Activated T-helper 2 cell treated with anti-CD3 and anti-CD28 coated beads, Interferon-gamma antibody, Interleukin-2, Interleukin-4, amounts not matched to agents 10 μg/mL and 5 μg/mL and 100 μg/mL, durations not matched to agents 14 hours and 24 hours and 36 hours (primary cell): ENCODE measurements around the gene PRKAR2A. TPM values are rescaled to one million over a fixed set of nuclear protein-coding genes. Genes with fewer than 3 reads are reported as not detected.
"Not testable (repeated sequence)": the region's sequence is repeated elsewhere in the genome, so short reads cannot be mapped to it uniquely, and the experiment has no call there.

Experiments
- DNase-seq: peaks from one replicate; pipeline ENCODE4 v3.0.0; 2021; ENCODE audit warnings: low spot score
- H3K27ac Mint-ChIP-seq: one replicate; pipeline ENCODE4 v1.8.0; 2021; ENCODE audit warnings: mixed read lengths
- H3K27me3 Mint-ChIP-seq: one replicate; pipeline ENCODE4 v1.8.0; 2021; ENCODE audit warnings: low read depth, mixed read lengths
- H3K36me3 Mint-ChIP-seq: one replicate; pipeline ENCODE4 v1.8.0; 2021; ENCODE audit warnings: low read depth, mixed read lengths
- H3K4me1 Mint-ChIP-seq: one replicate; pipeline ENCODE4 v1.8.0; 2021; ENCODE audit warnings: low read depth, mixed read lengths
- H3K4me3 Mint-ChIP-seq: one replicate; pipeline ENCODE4 v1.8.0; 2021; ENCODE audit warnings: low read depth, mild to moderate bottlenecking, moderate library complexity, mixed read lengths
- H3K9me3 Mint-ChIP-seq: one replicate; pipeline ENCODE4 v1.8.0; 2021; ENCODE audit warnings: mixed read lengths
- intact Hi-C: fragments of 100-400 bp; cut with micrococcal nuclease; formaldehyde crosslinking; loops from one replicate; pipeline ENCODE4 v1.15.1; 2023
- total RNA-seq: library from RNA; stranded (reverse); gene quantifications from 2 replicates; pipeline ENCODE4 v1.2.3, GENCODE V29; 2022

Gene PRKAR2A
- total RNA-seq, 1 donor from 2014 or later, result 32.4 TPM

- H3K4me1 Mint-ChIP-seq, DNase-seq, H3K27me3 Mint-ChIP-seq, H3K27ac Mint-ChIP-seq, H3K36me3 Mint-ChIP-seq, intact Hi-C loops, H3K4me3 Mint-ChIP-seq, H3K9me3 Mint-ChIP-seq: not testable (repeated sequence)
Measured at GRCh38 chr3:48733752-48734518, 113.7 kb downstream of the PRKAR2A start.

- intact Hi-C loops, result no loop called here
- DNase-seq, result no peak
- no peak overlapping the region for H3K27ac Mint-ChIP-seq
- H3K4me3 Mint-ChIP-seq, result no peak overlapping the region
- H3K36me3 Mint-ChIP-seq, result no peaks in the 10 kb centered on the region
- H3K9me3 Mint-ChIP-seq, result no peaks in the 10 kb centered on the region
- H3K4me1 Mint-ChIP-seq, result no peaks in the 10 kb centered on the region
- H3K27me3 Mint-ChIP-seq, result peaks cover 11% of the 10 kb centered on the region
Measured at GRCh38 chr3:48727511-48727910, 120.2 kb downstream of the PRKAR2A start.

GRCh38 chr3:48725185-48725855, 122.4 kb downstream of the PRKAR2A start:
- intact Hi-C loops, H3K4me3 Mint-ChIP-seq, H3K4me1 Mint-ChIP-seq, H3K9me3 Mint-ChIP-seq, H3K27ac Mint-ChIP-seq, DNase-seq, H3K36me3 Mint-ChIP-seq: not testable (repeated sequence)
- H3K27me3 Mint-ChIP-seq, result peaks cover 16% of the 10 kb centered on the region

GRCh38 chr3:48723725-48724124, 123.9 kb downstream of the PRKAR2A start:
- Mint-ChIP-seq H3K9me3 (no peaks in the 10 kb centered on the region), H3K27me3 (peaks cover 24% of the 10 kb centered on the region), H3K36me3 (no peaks in the 10 kb centered on the region), H3K4me3 (no peak overlapping the region), H3K27ac (no peak overlapping the region), H3K4me1 (no peaks in the 10 kb centered on the region)
- intact Hi-C loops, result no loop called here
- DNase-seq, result no peak

GRCh38 chr3:48723293-48723692, 124.4 kb downstream of the PRKAR2A start:
- H3K9me3 Mint-ChIP-seq, H3K36me3 Mint-ChIP-seq, DNase-seq, H3K27ac Mint-ChIP-seq, H3K4me3 Mint-ChIP-seq, H3K4me1 Mint-ChIP-seq, intact Hi-C loops: not testable (repeated sequence)
- H3K27me3 Mint-ChIP-seq, result peaks cover 24% of the 10 kb centered on the region

- H3K4me1 Mint-ChIP-seq, result peaks cover 28% of the 10 kb centered on the region
- peaks cover 31% of the 10 kb centered on the region for H3K36me3 Mint-ChIP-seq
- H3K4me3 Mint-ChIP-seq, result peak within 1 kb of the TSS; percentile 98
- intact Hi-C loops, result loop anchor here (1.0 to 2.0 kb wide), 3 partner anchors 32 to 202 kb away; partner anchors contain the start of genes ARIH2 and NCKIPSD
- peak; percentile 98 for DNase-seq
- peak within 1 kb of the TSS; percentile 97 for H3K27ac Mint-ChIP-seq
- peaks cover 13% of the 10 kb centered on the region for H3K27me3 Mint-ChIP-seq
- H3K9me3 Mint-ChIP-seq, result no peaks in the 10 kb centered on the region
Measured at GRCh38 chr3:48716982-48717746, 130.5 kb downstream of the PRKAR2A start, which contains the start of gene IP6K2. TSS of gene IP6K2 (minus strand) at chr3:48717221. CDS start at chr3:48695291, 21,930 bp downstream.

GRCh38 chr3:48716508-48716981, 131.1 kb downstream of the PRKAR2A start:
- H3K4me3 Mint-ChIP-seq, result peak overlapping the region; percentile 98
- peaks cover 29% of the 10 kb centered on the region for H3K4me1 Mint-ChIP-seq
- H3K27ac Mint-ChIP-seq, result peak overlapping the region; percentile 97
- intact Hi-C loops, result loop anchor here (2.0 kb wide), 2 partner anchors 32 to 202 kb away; partner anchors contain the start of genes ARIH2 and NCKIPSD
- H3K9me3 Mint-ChIP-seq, result no peaks in the 10 kb centered on the region
- DNase-seq, result peak; percentile 16
- H3K36me3 Mint-ChIP-seq, result peaks cover 36% of the 10 kb centered on the region
- H3K27me3 Mint-ChIP-seq, result peaks cover 13% of the 10 kb centered on the region

GRCh38 chr3:48715174-48715800, 132.4 kb downstream of the PRKAR2A start:
- no peaks in the 10 kb centered on the region for H3K9me3 Mint-ChIP-seq
- peaks cover 7% of the 10 kb centered on the region for H3K27me3 Mint-ChIP-seq
- intact Hi-C loops, result no loop called here
- H3K4me1 Mint-ChIP-seq, result peaks cover 29% of the 10 kb centered on the region
- no peak for DNase-seq
- H3K36me3 Mint-ChIP-seq, result peaks cover 44% of the 10 kb centered on the region
- H3K27ac Mint-ChIP-seq, result peak overlapping the region; percentile 68
- H3K4me3 Mint-ChIP-seq, result peak overlapping the region; percentile 98

- Mint-ChIP-seq H3K27ac (peak overlapping the region; percentile 31), H3K9me3 (no peaks in the 10 kb centered on the region), H3K36me3 (peaks cover 63% of the 10 kb centered on the region), H3K27me3 (no peaks in the 10 kb centered on the region), H3K4me3 (no peak overlapping the region), H3K4me1 (peaks cover 29% of the 10 kb centered on the region)
- intact Hi-C loops, result no loop called here
- no peak for DNase-seq
Measured at GRCh38 chr3:48711727-48712126, 135.9 kb downstream of the PRKAR2A start.

GRCh38 chr3:48709051-48709461, 138.6 kb downstream of the PRKAR2A start:
- DNase-seq, result no peak
- intact Hi-C loops, result no loop called here
- H3K27ac Mint-ChIP-seq, result no peak overlapping the region
- no peak overlapping the region for H3K4me3 Mint-ChIP-seq
- H3K36me3 Mint-ChIP-seq, result peaks cover 56% of the 10 kb centered on the region
- H3K27me3 Mint-ChIP-seq, result no peaks in the 10 kb centered on the region
- H3K9me3 Mint-ChIP-seq, result no peaks in the 10 kb centered on the region
- H3K4me1 Mint-ChIP-seq, result peaks cover 15% of the 10 kb centered on the region

- Mint-ChIP-seq H3K36me3 (peaks cover 54% of the 10 kb centered on the region), H3K4me3 (no peak overlapping the region), H3K27me3 (no peaks in the 10 kb centered on the region), H3K4me1 (peaks cover 15% of the 10 kb centered on the region), H3K27ac (peak overlapping the region; percentile 28), H3K9me3 (no peaks in the 10 kb centered on the region)
- DNase-seq, result no peak
- intact Hi-C loops, result no loop called here
Measured at GRCh38 chr3:48708481-48708889, 139.2 kb downstream of the PRKAR2A start.

- Mint-ChIP-seq H3K4me1 (peaks cover 18% of the 10 kb centered on the region), H3K4me3 (no peak overlapping the region), H3K36me3 (peaks cover 58% of the 10 kb centered on the region), H3K9me3 (no peaks in the 10 kb centered on the region), H3K27me3 (no peaks in the 10 kb centered on the region), H3K27ac (no peak overlapping the region)
- intact Hi-C loops, result no loop called here
- no peak for DNase-seq
Measured at GRCh38 chr3:48707157-48707556, 140.5 kb downstream of the PRKAR2A start.
